Epithelial cell of esophagus (primary cell): ENCODE data around the gene APLP2.

Experiments
- DNase-seq: peaks from one replicate; pipeline ENCODE4 v3.0.0; 2010; ENCODE audit warnings: low read depth
- H3K4me3 ChIP-seq: 2 replicates; pipeline ENCODE4 v1.5.1; 2011; ENCODE audit warnings: mild to moderate bottlenecking, low read length, control low read depth
- CTCF ChIP-seq: IDR thresholded peaks from 2 replicates; pipeline ENCODE4 v1.5.1; 2011; ENCODE audit warnings: low read depth, mild to moderate bottlenecking, low read length, control low read depth, inconsistent platforms; ENCODE audit not compliant: insufficient read depth; ENCODE audit errors: missing control alignments

Gene APLP2

GRCh38 chr11:130179396-130180306, 110.0 kb downstream of the APLP2 start:
- no peak for TF ChIP-seq CTCF
- no peak for DNase-seq
- no peak overlapping the region for H3K4me3 ChIP-seq

GRCh38 chr11:130180491-130180890, 110.8 kb downstream of the APLP2 start:
- DNase-seq, result peak; percentile 82
- TF ChIP-seq CTCF, result no peak
- no peak overlapping the region for H3K4me3 ChIP-seq

GRCh38 chr11:130180896-130181294, 111.2 kb downstream of the APLP2 start:
- no peak for TF ChIP-seq CTCF

GRCh38 chr11:130181295-130182272, 111.9 kb downstream of the APLP2 start:
- no peak for TF ChIP-seq CTCF
- no peak overlapping the region for H3K4me3 ChIP-seq
- peak; percentile 91 for DNase-seq

More at GRCh38 chr11:130180896-130181294, 111.2 kb downstream of the APLP2 start:
- H3K4me3 ChIP-seq, result no peak overlapping the region
- no peak for DNase-seq

DNA sequence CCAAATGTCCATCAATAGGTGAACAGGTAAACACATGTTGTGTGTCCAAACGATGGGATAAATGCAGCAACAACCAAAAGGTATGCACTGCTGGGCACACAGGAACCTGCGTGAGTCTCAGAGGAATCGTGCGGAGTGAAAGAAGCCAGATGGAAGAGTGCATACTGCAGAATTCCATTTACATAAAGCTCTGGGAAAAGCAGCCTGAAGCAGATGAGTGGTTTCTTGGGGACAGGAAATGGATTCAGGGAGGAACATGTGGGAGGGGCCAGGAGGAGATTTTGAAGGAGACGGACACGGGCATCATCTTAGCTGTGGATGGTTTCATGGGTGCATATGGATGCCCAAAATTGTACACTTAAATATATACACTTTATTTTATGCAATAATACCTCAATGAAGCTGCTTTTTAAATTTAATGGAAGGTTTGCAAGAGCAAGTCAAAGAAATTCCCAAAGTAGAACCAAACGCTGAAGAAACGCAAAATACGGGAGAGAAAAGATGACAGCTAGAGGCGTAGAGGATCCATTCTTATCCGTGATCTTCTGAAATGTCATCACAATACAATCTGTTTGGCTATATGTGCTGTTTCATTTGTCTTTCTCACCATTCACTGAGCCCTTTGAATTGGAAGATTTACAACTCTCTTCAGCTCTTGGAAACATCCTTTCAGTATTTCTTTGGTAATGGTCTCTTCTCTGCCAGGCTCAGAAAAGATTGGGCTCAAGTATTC, 114.3 kb downstream of the APLP2 start:
- TF ChIP-seq CTCF, result no peak
- DNase-seq, result no peak
- no peak overlapping the region for H3K4me3 ChIP-seq

DNA sequence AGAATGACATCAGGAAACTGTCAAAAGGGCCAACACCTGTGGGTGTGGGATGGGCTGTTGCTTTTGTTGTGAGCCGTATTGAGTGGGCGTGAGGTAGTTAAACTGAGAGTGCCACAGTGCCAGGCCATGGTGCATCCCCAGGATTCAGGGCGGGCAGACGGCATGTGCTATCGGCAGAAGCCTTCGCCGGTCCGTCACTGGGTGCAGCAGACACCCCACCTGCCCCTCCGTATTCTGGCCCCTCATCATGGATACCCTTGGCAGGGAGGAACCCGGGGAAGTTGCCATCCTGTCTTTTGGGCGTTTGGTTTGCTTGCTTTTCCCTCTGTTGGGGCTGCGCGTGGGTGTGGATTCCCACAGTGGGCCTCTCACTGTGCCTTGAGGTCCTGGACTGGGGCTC, 117.4 kb downstream of the APLP2 start:
- no peak overlapping the region for H3K4me3 ChIP-seq
- DNase-seq, result no peak
- no peak for TF ChIP-seq CTCF
